Nephron (organoid): ENCODE measurements around the gene TMOD2.
A peak's percentile ranks its signal among the peaks of the same experiment; 100 is the strongest.

Experiments
- H3K27ac Mint-ChIP-seq, 3 experiments: 2 replicates each; pipeline ENCODE4 v1.8.0; 2020; ENCODE audit warnings: mixed read lengths in 3 of 3, mild to moderate bottlenecking in 2 of 3, moderate library complexity in 1 of 3
- H3K27me3 Mint-ChIP-seq: 2 replicates; pipeline ENCODE4 v1.8.0; 2021; ENCODE audit warnings: low read depth, mild to moderate bottlenecking, moderate library complexity, mixed read lengths
- H3K36me3 Mint-ChIP-seq: 2 replicates; pipeline ENCODE4 v1.8.0; 2020; ENCODE audit warnings: low read depth, mixed read lengths
- H3K4me1 Mint-ChIP-seq: 2 replicates; pipeline ENCODE4 v1.8.0; 2020; ENCODE audit warnings: mixed read lengths
- H3K4me3 Mint-ChIP-seq, 3 experiments: 2 replicates each; pipeline ENCODE4 v1.8.0; 2020; ENCODE audit warnings: mild to moderate bottlenecking in 3 of 3, mixed read lengths in 3 of 3, moderate library complexity in 2 of 3
- H3K9me3 Mint-ChIP-seq: 2 replicates; pipeline ENCODE4 v1.8.0; 2020; ENCODE audit warnings: mixed read lengths
- CTCF ChIP-seq, 3 experiments: fragments of 200-600 bp; sonication (generic); IDR thresholded peaks; one replicate each; pipeline ENCODE4 v1.5.0; 2021; ENCODE audit warnings: antibody characterized with exemption in 3 of 3; ENCODE audit not compliant: unreplicated experiment in 3 of 3

TMOD2 gene

GRCh38 chr15:51737522-51738305 lies 13.7 kb upstream of the TMOD2 start, which contains the start of gene LYSMD2:
LYSMD2 (minus strand) TSS chr15:51737655; CDS start chr15:51737622, 33 bp downstream.
- H3K27ac Mint-ChIP-seq, result peak within 1 kb of the TSS in 2 of 3 experiments; percentile 3 to 46
- H3K9me3 Mint-ChIP-seq, result no peaks in the 10 kb centered on the region
- H3K4me3 Mint-ChIP-seq, result peak within 1 kb of the TSS; percentile 70 to 90 (median 86)
- H3K4me1 Mint-ChIP-seq, result peaks cover 8% of the 10 kb centered on the region
- H3K27me3 Mint-ChIP-seq, result peaks cover 48% of the 10 kb centered on the region
- no peaks in the 10 kb centered on the region for H3K36me3 Mint-ChIP-seq
- no peak for TF ChIP-seq CTCF (IDR thresholded peaks at IDR 0.05; ENCODE audit: unreplicated experiment in 3 of 3)

GRCh38 chr15:51738553-51738952 lies 12.8 kb upstream of the TMOD2 start:
- H3K27me3 Mint-ChIP-seq, result peaks cover 56% of the 10 kb centered on the region
- peaks cover 8% of the 10 kb centered on the region for H3K4me1 Mint-ChIP-seq
- H3K9me3 Mint-ChIP-seq, result no peaks in the 10 kb centered on the region
- no peaks in the 10 kb centered on the region for H3K36me3 Mint-ChIP-seq
- TF ChIP-seq CTCF (IDR thresholded peaks at IDR 0.05; ENCODE audit: unreplicated experiment in 3 of 3), result no peak
- no peak overlapping the region for H3K27ac Mint-ChIP-seq
- H3K4me3 Mint-ChIP-seq, result peak overlapping the region; percentile 70 to 86 (median 84)

GRCh38 chr15:51739061-51739712 lies 12.2 kb upstream of the TMOD2 start:
- Mint-ChIP-seq H3K36me3 (no peaks in the 10 kb centered on the region), H3K27me3 (peaks cover 62% of the 10 kb centered on the region), H3K9me3 (no peaks in the 10 kb centered on the region), H3K4me1 (peaks cover 8% of the 10 kb centered on the region), H3K4me3 (peak overlapping the region; percentile 70 to 86 (median 84)), H3K27ac (no peak overlapping the region)
- TF ChIP-seq CTCF (IDR thresholded peaks at IDR 0.05; ENCODE audit: unreplicated experiment in 3 of 3), result no peak

- Mint-ChIP-seq H3K9me3 (no peaks in the 10 kb centered on the region), H3K27me3 (peaks cover 91% of the 10 kb centered on the region), H3K27ac (no peak overlapping the region), H3K36me3 (no peaks in the 10 kb centered on the region), H3K4me1 (peaks cover 5% of the 10 kb centered on the region), H3K4me3 (no peak overlapping the region)
- no peak for TF ChIP-seq CTCF (IDR thresholded peaks at IDR 0.05; ENCODE audit: unreplicated experiment in 3 of 3)
Observed at GRCh38 chr15:51749307-51749706, 2.1 kb upstream of the TMOD2 start.

- H3K27me3 Mint-ChIP-seq, result peaks cover 91% of the 10 kb centered on the region
- no peak for TF ChIP-seq CTCF (IDR thresholded peaks at IDR 0.05; ENCODE audit: unreplicated experiment in 3 of 3)
- H3K27ac Mint-ChIP-seq, result no peak overlapping the region
- peak overlapping the region; percentile 76 to 84 (median 79) for H3K4me3 Mint-ChIP-seq
- H3K9me3 Mint-ChIP-seq, result no peaks in the 10 kb centered on the region
- H3K4me1 Mint-ChIP-seq, result peaks cover 5% of the 10 kb centered on the region
- no peaks in the 10 kb centered on the region for H3K36me3 Mint-ChIP-seq
Observed at GRCh38 chr15:51750186-51750585, 1.2 kb upstream of the TMOD2 start.
